ENCODE measurements around the gene MGAT3. TPM values are rescaled to one million over a fixed set of nuclear protein-coding genes. Genes with fewer than 3 reads are reported as not detected.

MGAT3 gene
- total RNA-seq, 1 donor from 2014 or later: 32.7 TPM

DNA sequence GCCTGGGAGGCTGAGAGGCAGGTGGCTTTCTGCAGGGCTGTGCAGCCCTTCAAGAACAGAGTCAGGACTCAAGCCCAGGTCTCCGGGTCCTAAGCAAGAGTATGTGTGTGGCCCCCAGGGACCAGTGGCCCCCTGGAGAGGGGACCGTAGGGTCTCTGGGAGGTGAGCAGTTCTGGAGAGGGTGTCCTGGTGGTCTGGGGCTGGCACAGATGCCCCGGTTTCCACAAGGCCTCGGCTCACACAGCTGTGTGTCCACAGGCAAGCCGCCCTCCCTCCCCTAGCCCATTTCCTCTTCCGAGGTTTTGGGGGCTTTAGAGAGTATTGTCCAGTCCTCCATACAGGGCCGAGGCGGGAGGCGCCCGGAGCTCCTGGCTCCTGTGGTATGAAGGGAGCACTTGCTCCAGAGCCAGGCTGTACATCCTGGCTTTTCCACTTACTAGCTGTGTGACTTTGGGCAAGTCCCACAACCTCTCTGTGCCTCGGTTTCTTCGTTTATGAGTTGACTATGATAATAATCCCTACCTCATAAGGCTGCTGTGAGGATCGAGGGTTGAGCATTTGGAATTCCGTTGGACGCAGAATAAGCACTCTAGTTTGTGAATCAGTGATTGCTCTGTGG, 79.1 kb downstream of the MGAT3 start:
- H3K27ac Mint-ChIP-seq: no peak overlapping the region
- no peak overlapping the region for H3K4me3 Mint-ChIP-seq (ENCODE audit: low read depth)
- H3K9me3 Mint-ChIP-seq (ENCODE audit: low read depth): no peaks in the 10 kb centered on the region
- DNase-seq (ENCODE audit: low spot score, unreplicated experiment): no peak
- TF ChIP-seq, protein P1, sequence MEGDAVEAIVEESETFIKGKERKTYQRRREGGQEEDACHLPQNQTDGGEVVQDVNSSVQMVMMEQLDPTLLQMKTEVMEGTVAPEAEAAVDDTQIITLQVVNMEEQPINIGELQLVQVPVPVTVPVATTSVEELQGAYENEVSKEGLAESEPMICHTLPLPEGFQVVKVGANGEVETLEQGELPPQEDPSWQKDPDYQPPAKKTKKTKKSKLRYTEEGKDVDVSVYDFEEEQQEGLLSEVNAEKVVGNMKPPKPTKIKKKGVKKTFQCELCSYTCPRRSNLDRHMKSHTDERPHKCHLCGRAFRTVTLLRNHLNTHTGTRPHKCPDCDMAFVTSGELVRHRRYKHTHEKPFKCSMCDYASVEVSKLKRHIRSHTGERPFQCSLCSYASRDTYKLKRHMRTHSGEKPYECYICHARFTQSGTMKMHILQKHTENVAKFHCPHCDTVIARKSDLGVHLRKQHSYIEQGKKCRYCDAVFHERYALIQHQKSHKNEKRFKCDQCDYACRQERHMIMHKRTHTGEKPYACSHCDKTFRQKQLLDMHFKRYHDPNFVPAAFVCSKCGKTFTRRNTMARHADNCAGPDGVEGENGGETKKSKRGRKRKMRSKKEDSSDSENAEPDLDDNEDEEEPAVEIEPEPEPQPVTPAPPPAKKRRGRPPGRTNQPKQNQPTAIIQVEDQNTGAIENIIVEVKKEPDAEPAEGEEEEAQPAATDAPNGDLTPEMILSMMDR (IDR thresholded peaks at IDR 0.05; ENCODE audit: unreplicated experiment): no peak
- H3K36me3 Mint-ChIP-seq (ENCODE audit: insufficient read depth): no peaks in the 10 kb centered on the region
- H3K4me1 Mint-ChIP-seq (ENCODE audit: low read depth): peaks cover 13% of the 10 kb centered on the region
- H3K27me3 Mint-ChIP-seq: peaks cover 5% of the 10 kb centered on the region

DNA sequence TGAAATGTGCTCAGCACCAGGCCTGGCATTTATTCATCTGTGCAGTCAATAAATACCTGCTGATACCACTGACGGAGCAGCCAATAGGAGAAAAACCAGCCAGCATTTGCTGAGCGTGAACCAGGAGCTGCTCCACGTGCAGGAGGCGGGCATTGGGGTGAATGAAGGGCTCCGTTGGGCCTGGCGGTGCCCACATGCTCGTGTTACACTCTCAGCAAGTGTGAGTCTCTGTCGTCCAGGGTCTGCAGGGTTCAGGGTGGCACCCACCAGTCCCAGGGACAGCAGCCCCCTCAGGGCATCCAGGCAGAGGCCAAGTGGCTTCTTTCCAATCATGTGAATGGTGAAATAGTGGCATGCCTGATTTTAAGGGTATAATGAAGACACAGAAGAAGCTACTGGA, 79.9 kb downstream of the MGAT3 start:
- Mint-ChIP-seq H3K36me3 (ENCODE audit: insufficient read depth) (no peaks in the 10 kb centered on the region), H3K9me3 (ENCODE audit: low read depth) (no peaks in the 10 kb centered on the region), H3K4me1 (ENCODE audit: low read depth) (peaks cover 7% of the 10 kb centered on the region), H3K4me3 (ENCODE audit: low read depth) (no peak overlapping the region), H3K27me3 (peaks cover 5% of the 10 kb centered on the region), H3K27ac (no peak overlapping the region)
- no peak for DNase-seq (ENCODE audit: low spot score, unreplicated experiment)
- TF ChIP-seq, protein P1 (IDR thresholded peaks at IDR 0.05; ENCODE audit: unreplicated experiment): no peak

DNA sequence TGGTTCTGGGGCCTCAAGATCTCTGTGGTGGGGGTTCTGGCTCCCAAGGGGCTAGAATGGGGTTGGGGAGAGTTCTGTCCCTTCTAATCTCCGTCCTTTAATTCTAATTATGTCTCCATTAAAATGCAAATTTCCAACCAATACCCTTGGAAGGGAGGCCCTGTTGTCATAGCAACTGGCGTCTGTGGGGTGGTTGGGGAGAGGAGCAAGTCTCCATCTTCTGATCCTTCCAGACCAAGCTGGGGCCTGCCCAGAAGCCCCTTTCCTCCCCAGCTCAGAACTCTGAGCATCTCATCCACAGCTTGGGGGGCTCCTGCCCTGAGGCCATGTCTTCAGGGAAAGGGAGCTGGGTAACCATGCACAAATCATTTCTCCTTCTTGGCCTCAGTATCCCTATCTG, 81.2 kb downstream of the MGAT3 start:
- no peaks in the 10 kb centered on the region for H3K4me1 Mint-ChIP-seq (ENCODE audit: low read depth)
- no peaks in the 10 kb centered on the region for H3K36me3 Mint-ChIP-seq (ENCODE audit: insufficient read depth)
- no peak for DNase-seq (ENCODE audit: low spot score, unreplicated experiment)
- no peak overlapping the region for H3K4me3 Mint-ChIP-seq (ENCODE audit: low read depth)
- H3K27ac Mint-ChIP-seq: no peak overlapping the region
- H3K27me3 Mint-ChIP-seq: peaks cover 10% of the 10 kb centered on the region
- no peaks in the 10 kb centered on the region for H3K9me3 Mint-ChIP-seq (ENCODE audit: low read depth)
- TF ChIP-seq, protein P1 (IDR thresholded peaks at IDR 0.05; ENCODE audit: unreplicated experiment): no peak

Other genes starting within 250 kb of the MGAT3 start
- gene PDGFB, start 212.0 kb upstream of the MGAT3 start, total RNA-seq: 6.7 and 7.1 TPM in 2 replicates
- 2,433 and 2,506 TPM in 2 replicates for gene RPL3, start 137.4 kb upstream of the MGAT3 start, total RNA-seq
- 36.8 and 38.0 TPM in 2 replicates for gene SYNGR1, start 107.0 kb upstream of the MGAT3 start, total RNA-seq
- 31.2 and 40.6 TPM in 2 replicates for gene TAB1, start 57.2 kb upstream of the MGAT3 start, total RNA-seq
- 30.5 and 32.4 TPM in 2 replicates for gene MIEF1, start 45.3 kb downstream of the MGAT3 start, total RNA-seq
- 332 and 356 TPM in 2 replicates for gene ATF4, start 63.5 kb downstream of the MGAT3 start, total RNA-seq
- 45.2 and 48.2 TPM in 2 replicates for gene RPS19BP1, start 75.7 kb downstream of the MGAT3 start, total RNA-seq
- 0.24 and 0.41 TPM in 2 replicates for gene CACNA1I, start 113.7 kb downstream of the MGAT3 start, total RNA-seq

All from progenitor cell of endocrine pancreas (in vitro differentiated cells).